Osteoblast (primary cell): ENCODE measurements around the gene SHD. TPM values are rescaled to one million over a fixed set of nuclear protein-coding genes. Genes with fewer than 3 reads are reported as not detected.

Experiments used
- DNase-seq: peaks from one replicate; pipeline ENCODE4 v3.0.0; 2011; ENCODE audit warnings: low spot score, mixed read lengths; ENCODE audit not compliant: insufficient read length; ENCODE audit errors: missing footprints
- H2AFZ ChIP-seq: 2 replicates; pipeline ENCODE4 v1.6.0; 2011; ENCODE audit warnings: mild to moderate bottlenecking, low read length
- H3K27ac ChIP-seq: 2 replicates; pipeline ENCODE4 v1.5.1; 2011; ENCODE audit warnings: mild to moderate bottlenecking, low read depth, low read length, moderate library complexity
- H3K27me3 ChIP-seq: 2 replicates; pipeline ENCODE4 v1.6.0; 2012; ENCODE audit warnings: mild to moderate bottlenecking, control low read depth, inconsistent platforms, low read length, moderate library complexity; ENCODE audit not compliant: insufficient read depth
- H3K36me3 ChIP-seq: 2 replicates; pipeline ENCODE4 v1.5.1; 2011; ENCODE audit warnings: mild to moderate bottlenecking, low read length, control low read depth, moderate library complexity; ENCODE audit not compliant: insufficient read depth
- H3K4me1 ChIP-seq: 2 replicates; pipeline ENCODE4 v1.5.1; 2011; ENCODE audit warnings: mild to moderate bottlenecking, low read length, control low read depth, moderate library complexity; ENCODE audit not compliant: insufficient read depth
- H3K4me2 ChIP-seq: 2 replicates; pipeline ENCODE4 v1.6.0; 2011; ENCODE audit warnings: mild to moderate bottlenecking, low read length; ENCODE audit not compliant: insufficient read depth
- H3K4me3 ChIP-seq: fragments of 200-600 bp; sonication (generic); 3 replicates; pipeline ENCODE4 v1.5.1; 2012; ENCODE audit warnings: mild to moderate bottlenecking, low read length, inconsistent platforms; ENCODE audit not compliant: insufficient read depth
- H3K79me2 ChIP-seq: 2 replicates; pipeline ENCODE4 v1.6.0; 2012; ENCODE audit warnings: mild to moderate bottlenecking, low read length, control low read depth, inconsistent platforms; ENCODE audit not compliant: insufficient read depth
- H3K9me3 ChIP-seq: 2 replicates; pipeline ENCODE4 v1.5.1; 2011; ENCODE audit warnings: low read depth, low read length, control low read depth
- H4K20me1 ChIP-seq: 2 replicates; pipeline ENCODE4 v1.6.0; 2012; ENCODE audit warnings: mild to moderate bottlenecking, low read length, control low read depth; ENCODE audit not compliant: insufficient read depth
- total RNA-seq: library from RNA; depleted of rRNA; stranded (reverse); fragments of >200 nt; gene quantifications from 2 replicates; pipeline ENCODE4 v1.2.3, GENCODE V29; 2012
- TF ChIP-seq, protein P1 (sequence below): IDR thresholded peaks from 2 replicates; pipeline ENCODE4 v1.5.1; 2011; ENCODE audit warnings: mild to moderate bottlenecking, low read depth, low read length, moderate library complexity; ENCODE audit errors: extremely low read depth

Gene SHD
- total RNA-seq, 1 donor, result not detected

DNA sequence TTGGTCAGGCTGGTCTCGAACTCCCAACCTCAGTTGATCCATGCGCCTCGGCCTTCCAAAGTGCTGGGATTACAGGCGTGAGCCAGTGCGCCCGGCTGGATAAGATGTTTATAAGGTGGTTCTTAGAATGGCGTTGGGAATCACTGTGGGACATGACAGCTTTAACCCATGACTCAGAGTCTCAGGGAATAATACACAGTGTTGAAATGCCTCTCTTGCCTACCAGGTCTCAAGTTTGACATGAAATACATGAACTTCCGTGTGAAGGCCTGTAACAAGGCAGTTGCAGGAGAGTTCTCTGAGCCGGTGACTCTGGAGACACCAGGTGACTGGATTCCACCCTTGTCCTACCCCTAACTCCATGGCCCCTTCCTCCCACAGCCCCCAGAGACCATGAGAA, 37.9 kb downstream of the SHD start:
- TF ChIP-seq, protein P1, sequence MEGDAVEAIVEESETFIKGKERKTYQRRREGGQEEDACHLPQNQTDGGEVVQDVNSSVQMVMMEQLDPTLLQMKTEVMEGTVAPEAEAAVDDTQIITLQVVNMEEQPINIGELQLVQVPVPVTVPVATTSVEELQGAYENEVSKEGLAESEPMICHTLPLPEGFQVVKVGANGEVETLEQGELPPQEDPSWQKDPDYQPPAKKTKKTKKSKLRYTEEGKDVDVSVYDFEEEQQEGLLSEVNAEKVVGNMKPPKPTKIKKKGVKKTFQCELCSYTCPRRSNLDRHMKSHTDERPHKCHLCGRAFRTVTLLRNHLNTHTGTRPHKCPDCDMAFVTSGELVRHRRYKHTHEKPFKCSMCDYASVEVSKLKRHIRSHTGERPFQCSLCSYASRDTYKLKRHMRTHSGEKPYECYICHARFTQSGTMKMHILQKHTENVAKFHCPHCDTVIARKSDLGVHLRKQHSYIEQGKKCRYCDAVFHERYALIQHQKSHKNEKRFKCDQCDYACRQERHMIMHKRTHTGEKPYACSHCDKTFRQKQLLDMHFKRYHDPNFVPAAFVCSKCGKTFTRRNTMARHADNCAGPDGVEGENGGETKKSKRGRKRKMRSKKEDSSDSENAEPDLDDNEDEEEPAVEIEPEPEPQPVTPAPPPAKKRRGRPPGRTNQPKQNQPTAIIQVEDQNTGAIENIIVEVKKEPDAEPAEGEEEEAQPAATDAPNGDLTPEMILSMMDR, result no peak

DNA sequence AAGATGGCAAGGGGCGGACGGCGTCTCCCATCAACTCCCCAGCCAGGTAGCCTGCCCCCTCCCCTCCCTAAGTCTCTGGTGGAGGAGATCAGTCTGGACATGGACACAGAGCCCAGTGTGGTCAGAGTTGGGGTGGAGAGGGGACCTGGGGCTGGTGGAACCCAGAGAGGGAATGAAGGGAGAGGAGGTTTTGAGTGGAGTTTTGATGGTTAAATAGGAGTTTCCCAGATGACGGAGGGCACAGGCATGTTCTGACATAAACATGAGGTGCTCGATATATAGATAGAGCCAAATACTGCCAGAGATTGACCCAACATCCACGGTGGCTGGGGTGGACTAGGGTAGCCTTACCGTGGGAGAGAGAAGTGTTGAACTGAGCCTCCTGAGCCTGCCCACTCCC, 39.4 kb downstream of the SHD start:
- peak; percentile 70 for DNase-seq
- TF ChIP-seq, protein P1, result no peak

More for the DNA sequence above, 37.9 kb downstream of the SHD start:
- Histone ChIP-seq H3K79me2 (no peaks in the 10 kb centered on the region), H3K4me3 (no peak overlapping the region), H4K20me1 (no peaks in the 10 kb centered on the region), H2AFZ (no peak overlapping the region), H3K36me3 (no peaks in the 10 kb centered on the region), H3K4me1 (no peaks in the 10 kb centered on the region), H3K4me2 (no peak overlapping the region), H3K27ac (no peak overlapping the region), H3K27me3 (no peaks in the 10 kb centered on the region), H3K9me3 (no peaks in the 10 kb centered on the region)
- peak; percentile 76 for DNase-seq

DNA sequence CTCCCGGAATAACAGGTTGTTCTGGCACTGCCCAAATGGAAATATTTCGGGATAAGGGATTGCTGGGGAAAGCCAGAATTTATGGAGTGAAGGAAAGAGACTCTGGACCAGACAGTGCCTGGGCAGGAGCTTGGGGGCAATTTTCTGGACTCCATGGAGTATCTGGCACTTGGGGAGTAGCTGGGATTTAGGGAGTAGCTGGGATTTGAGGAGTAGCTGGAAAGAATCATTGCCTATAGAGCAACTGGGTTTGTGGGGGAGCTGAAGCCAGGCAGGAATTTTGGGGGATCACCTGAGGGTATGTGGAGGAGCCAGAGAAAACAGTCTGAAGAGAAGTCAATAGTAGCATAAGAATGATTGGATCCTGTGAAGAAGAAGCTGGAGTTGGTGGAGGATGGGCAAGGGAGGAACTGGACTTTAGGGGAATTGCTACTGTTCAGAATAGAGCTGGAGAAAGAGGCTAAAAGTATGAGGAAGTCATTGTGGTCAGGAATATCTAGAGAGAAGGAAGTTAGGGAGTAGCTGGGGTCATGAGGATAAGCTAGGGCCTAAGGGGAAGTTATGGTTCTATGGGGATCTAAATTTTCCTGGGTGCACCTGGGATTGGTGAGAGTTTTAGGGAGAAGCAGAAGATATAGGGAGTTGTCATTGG, 40.1 kb downstream of the SHD start:
- no peaks in the 10 kb centered on the region for H3K79me2 ChIP-seq
- no peaks in the 10 kb centered on the region for H3K9me3 ChIP-seq
- no peak overlapping the region for H2AFZ ChIP-seq
- peak; percentile 44 for DNase-seq
- H4K20me1 ChIP-seq, result no peaks in the 10 kb centered on the region
- H3K27ac ChIP-seq, result no peak overlapping the region
- TF ChIP-seq, protein P1, result no peak
- H3K4me1 ChIP-seq, result no peaks in the 10 kb centered on the region
- no peaks in the 10 kb centered on the region for H3K27me3 ChIP-seq
- H3K4me3 ChIP-seq, result no peak overlapping the region
- H3K36me3 ChIP-seq, result no peaks in the 10 kb centered on the region
- no peak overlapping the region for H3K4me2 ChIP-seq

More for the DNA sequence above, 39.4 kb downstream of the SHD start:
- no peak overlapping the region for H3K27ac ChIP-seq
- H3K4me3 ChIP-seq, result no peak overlapping the region
- no peak overlapping the region for H2AFZ ChIP-seq
- H3K9me3 ChIP-seq, result no peaks in the 10 kb centered on the region
- H3K27me3 ChIP-seq, result no peaks in the 10 kb centered on the region
- H4K20me1 ChIP-seq, result no peaks in the 10 kb centered on the region
- H3K79me2 ChIP-seq, result no peaks in the 10 kb centered on the region
- no peak overlapping the region for H3K4me2 ChIP-seq
- no peaks in the 10 kb centered on the region for H3K4me1 ChIP-seq
- no peaks in the 10 kb centered on the region for H3K36me3 ChIP-seq

DNA sequence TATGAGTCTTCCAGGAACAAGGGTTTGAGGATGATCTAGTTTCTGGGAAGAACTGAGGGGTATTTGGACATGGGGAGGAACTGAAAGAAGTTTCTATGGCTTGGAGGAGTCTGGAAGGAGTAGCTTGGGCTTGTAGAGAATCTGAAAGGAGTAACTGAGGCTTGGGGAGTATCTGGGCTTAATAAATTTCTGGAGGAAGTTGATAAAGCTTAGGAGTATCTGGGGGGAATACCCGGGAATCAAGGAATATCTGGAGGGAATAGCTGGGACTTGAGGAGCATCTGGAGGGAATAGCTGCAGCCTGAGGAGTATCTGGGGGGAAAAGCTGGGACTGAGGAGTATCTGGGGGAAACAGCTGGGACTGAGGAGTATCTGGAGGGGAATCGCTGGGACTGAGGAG, 41.4 kb downstream of the SHD start:
- peak; percentile 52 for DNase-seq
- Histone ChIP-seq H2AFZ (no peak overlapping the region), H3K27ac (no peak overlapping the region), H4K20me1 (no peaks in the 10 kb centered on the region), H3K4me1 (no peaks in the 10 kb centered on the region), H3K9me3 (no peaks in the 10 kb centered on the region), H3K4me3 (no peak overlapping the region), H3K4me2 (no peak overlapping the region), H3K36me3 (no peaks in the 10 kb centered on the region), H3K79me2 (no peaks in the 10 kb centered on the region), H3K27me3 (no peaks in the 10 kb centered on the region)
- TF ChIP-seq, protein P1, result no peak
